Measurements from ENCODE around the gene ZNF330. TPM values are rescaled to one million over a fixed set of nuclear protein-coding genes. Genes with fewer than 3 reads are reported as not detected.

The ZNF330 gene
- total RNA-seq, 2 donors from 2014 or later, result 31.8 to 39.7 TPM

GRCh38 chr4:141213550-141213991 lies 7.1 kb upstream of the ZNF330 start:
- Mint-ChIP-seq H3K4me3 (no peak overlapping the region), H3K9me3 (peaks cover 17% of the 10 kb centered on the region), H3K27ac (no peak overlapping the region), H3K36me3 (ENCODE audit: low read depth) (no peaks in the 10 kb centered on the region), H3K27me3 (ENCODE audit: insufficient read depth) (peaks cover 3% of the 10 kb centered on the region), H3K4me1 (no peaks in the 10 kb centered on the region)
- no peak overlapping the region for H3K4me3 ChIP-seq (ENCODE audit: low read length)
- no peak overlapping the region for H3K9ac ChIP-seq (ENCODE audit: extremely low read depth, low read length, poor library complexity, severe bottlenecking)
- H3K4me1 ChIP-seq (ENCODE audit: control insufficient read depth, insufficient read depth, low read length), result no peaks in the 10 kb centered on the region
- no peak for DNase-seq
- H3K27ac ChIP-seq (ENCODE audit: low read depth, low read length), result no peak overlapping the region
- WGBS, 2 experiments (ENCODE audit: insufficient coverage in 1 of 2, insufficient read length in 1 of 2), result 88 to 100% methylated on average over 2 to 26 of the region's 26 CpGs
- TF ChIP-seq CTCF (conservative IDR thresholded peaks at IDR 0.05), result no peak
- H3K9me3 ChIP-seq (ENCODE audit: control insufficient read depth, low read length), result no peaks in the 10 kb centered on the region
- H3K27me3 ChIP-seq (ENCODE audit: control insufficient read depth, insufficient read depth, low read length, poor library complexity, severe bottlenecking), result no peaks in the 10 kb centered on the region
- no peaks in the 10 kb centered on the region for H3K36me3 ChIP-seq (ENCODE audit: control insufficient read depth, insufficient read depth, low read length)

GRCh38 chr4:141215030-141215429 lies 5.7 kb upstream of the ZNF330 start:
- Mint-ChIP-seq H3K27me3 (ENCODE audit: insufficient read depth) (peaks cover 3% of the 10 kb centered on the region), H3K9me3 (peaks cover 17% of the 10 kb centered on the region), H3K4me3 (no peak overlapping the region), H3K36me3 (ENCODE audit: low read depth) (no peaks in the 10 kb centered on the region), H3K27ac (no peak overlapping the region), H3K4me1 (peaks cover 3% of the 10 kb centered on the region)
- TF ChIP-seq CTCF (conservative IDR thresholded peaks at IDR 0.05), result no peak
- no peak overlapping the region for H3K4me3 ChIP-seq (ENCODE audit: low read length)
- no peak overlapping the region for H3K9ac ChIP-seq (ENCODE audit: extremely low read depth, low read length, poor library complexity, severe bottlenecking)
- DNase-seq, result no peak
- H3K27ac ChIP-seq (ENCODE audit: low read depth, low read length), result no peak overlapping the region
- H3K36me3 ChIP-seq (ENCODE audit: control insufficient read depth, insufficient read depth, low read length), result no peaks in the 10 kb centered on the region
- H3K9me3 ChIP-seq (ENCODE audit: control insufficient read depth, low read length), result no peaks in the 10 kb centered on the region
- no peaks in the 10 kb centered on the region for H3K27me3 ChIP-seq (ENCODE audit: control insufficient read depth, insufficient read depth, low read length, poor library complexity, severe bottlenecking)
- H3K4me1 ChIP-seq (ENCODE audit: control insufficient read depth, insufficient read depth, low read length), result no peaks in the 10 kb centered on the region

- Histone ChIP-seq H3K36me3 (ENCODE audit: control insufficient read depth, insufficient read depth, low read length) (no peaks in the 10 kb centered on the region), H3K4me3 (ENCODE audit: low read length) (no peak overlapping the region), H3K9me3 (ENCODE audit: control insufficient read depth, low read length) (no peaks in the 10 kb centered on the region), H3K9ac (ENCODE audit: extremely low read depth, low read length, poor library complexity, severe bottlenecking) (no peak overlapping the region), H3K4me1 (ENCODE audit: control insufficient read depth, insufficient read depth, low read length) (no peaks in the 10 kb centered on the region), H3K27me3 (ENCODE audit: control insufficient read depth, insufficient read depth, low read length, poor library complexity, severe bottlenecking) (no peaks in the 10 kb centered on the region), H3K27ac (ENCODE audit: low read depth, low read length) (no peak overlapping the region)
- Mint-ChIP-seq H3K9me3 (peaks cover 17% of the 10 kb centered on the region), H3K27me3 (ENCODE audit: insufficient read depth) (peaks cover 3% of the 10 kb centered on the region), H3K36me3 (ENCODE audit: low read depth) (no peaks in the 10 kb centered on the region), H3K4me1 (peaks cover 6% of the 10 kb centered on the region), H3K4me3 (no peak overlapping the region), H3K27ac (no peak overlapping the region)
- TF ChIP-seq CTCF (conservative IDR thresholded peaks at IDR 0.05), result no peak
- WGBS, 2 experiments (ENCODE audit: insufficient coverage in 1 of 2, insufficient read length in 1 of 2), result 75 to 89% methylated on average over 1 to 5 of the region's 5 CpGs
- DNase-seq, result no peak
These were observed 4.5 kb upstream of the ZNF330 start for GRCh38 chr4:141216002-141216761.
